HEK293T (cell line): Measurements from ENCODE around the gene PROZ.

Experiments used
- CTCF ChIA-PET: fragments of 350-600 bp; formaldehyde crosslinking; extraction: SDS; loops from one replicate; lab custom pipeline; 2021; ENCODE audit warnings: antibody characterized with exemption, inconsistent platforms; lab: Yijun Ruan, JAX
- POLR2A ChIA-PET: fragments of 350-600 bp; formaldehyde crosslinking; extraction: SDS; loops from one replicate; lab custom pipeline; 2020; ENCODE audit warnings: antibody characterized with exemption, inconsistent platforms; lab: Yijun Ruan, JAX
- DNase-seq: peaks from one replicate; pipeline ENCODE4 v3.0.0; 2012; ENCODE audit warnings: mixed read lengths; ENCODE audit errors: extremely low spot score
- ARNT ChIP-seq: fragments of 450-650 bp; IDR thresholded peaks from 2 replicates; pipeline ENCODE4 v1.6.1; 2017; ENCODE audit warnings: mild to moderate bottlenecking
- BHLHE40 ChIP-seq: fragments of 450-650 bp; IDR thresholded peaks from 2 replicates; pipeline ENCODE4 v1.6.1; 2016; ENCODE audit warnings: mild to moderate bottlenecking, moderate library complexity, borderline replicate concordance
- CTBP1 ChIP-seq: fragments of 450-650 bp; IDR thresholded peaks from 2 replicates; pipeline ENCODE4 v1.6.1; 2016; ENCODE audit warnings: borderline replicate concordance
- ELF4 ChIP-seq: fragments of 450-650 bp; IDR thresholded peaks from 2 replicates; pipeline ENCODE4 v1.6.1; 2017; ENCODE audit warnings: antibody characterized with exemption
- FOXA1 ChIP-seq: fragments of 450-650 bp; IDR thresholded peaks from 2 replicates; pipeline ENCODE4 v1.6.1; 2016; ENCODE audit warnings: mild to moderate bottlenecking
- FOXK2 ChIP-seq: fragments of 450-650 bp; IDR thresholded peaks from 2 replicates; pipeline ENCODE4 v1.6.1; 2016; ENCODE audit warnings: mild to moderate bottlenecking
- FOXM1 ChIP-seq: fragments of 450-650 bp; IDR thresholded peaks from 2 replicates; pipeline ENCODE4 v1.6.1; 2017; ENCODE audit warnings: mild to moderate bottlenecking, borderline replicate concordance
- HDGF ChIP-seq: fragments of 450-650 bp; IDR thresholded peaks from 2 replicates; pipeline ENCODE4 v1.6.1; 2017; ENCODE audit warnings: antibody characterized with exemption, borderline replicate concordance
- L3MBTL2 ChIP-seq: fragments of 450-650 bp; conservative IDR thresholded peaks from 2 replicates; pipeline ENCODE4 v1.6.1; 2016; ENCODE audit warnings: mild to moderate bottlenecking
- LEF1 ChIP-seq: fragments of 450-650 bp; IDR thresholded peaks from 2 replicates; pipeline ENCODE4 v1.6.1; 2017; ENCODE audit warnings: mild to moderate bottlenecking, borderline replicate concordance
- NFRKB ChIP-seq: fragments of 450-650 bp; IDR thresholded peaks from 2 replicates; pipeline ENCODE4 v1.6.1; 2016; ENCODE audit warnings: mild to moderate bottlenecking, moderate library complexity
- SP1 ChIP-seq: fragments of 450-650 bp; IDR thresholded peaks from 2 replicates; pipeline ENCODE4 v1.6.1; 2017
- SUZ12 ChIP-seq: fragments of 450-650 bp; IDR thresholded peaks from 2 replicates; pipeline ENCODE4 v1.6.1; 2016; ENCODE audit warnings: mild to moderate bottlenecking
- TARDBP ChIP-seq: fragments of 450-650 bp; IDR thresholded peaks from 2 replicates; pipeline ENCODE4 v1.6.1; 2016
- ZNF384 ChIP-seq: fragments of 450-650 bp; IDR thresholded peaks from 2 replicates; pipeline ENCODE4 v1.6.1; 2016
- TF ChIP-seq, protein P1 (sequence below): fragments of 450-650 bp; IDR thresholded peaks from 2 replicates; pipeline ENCODE4 v1.6.1; 2016

PROZ gene

DNA sequence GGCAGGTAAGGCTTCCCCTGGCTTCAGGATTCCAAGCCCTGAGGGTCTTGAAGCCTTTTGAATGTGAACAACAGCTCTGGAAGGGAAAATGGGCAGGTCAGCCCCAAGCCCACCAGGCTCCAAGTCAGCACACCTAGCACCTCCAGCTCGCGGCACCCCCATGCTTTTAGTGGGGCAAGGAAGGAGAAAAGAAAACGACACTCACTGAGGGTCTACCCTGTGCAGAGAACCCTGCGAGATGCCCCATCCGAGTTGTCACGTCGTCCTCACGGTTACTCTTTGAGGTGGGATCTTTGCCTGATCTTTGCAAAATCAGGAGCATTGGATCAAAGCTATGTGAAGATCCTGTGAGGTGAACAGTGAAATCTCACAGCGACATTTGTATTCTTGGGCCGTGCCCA is 41.6 kb upstream of the PROZ start:
- ChIA-PET POLR2A (no interaction called here), CTCF (no interaction called here)
- TF ChIP-seq, protein P1, sequence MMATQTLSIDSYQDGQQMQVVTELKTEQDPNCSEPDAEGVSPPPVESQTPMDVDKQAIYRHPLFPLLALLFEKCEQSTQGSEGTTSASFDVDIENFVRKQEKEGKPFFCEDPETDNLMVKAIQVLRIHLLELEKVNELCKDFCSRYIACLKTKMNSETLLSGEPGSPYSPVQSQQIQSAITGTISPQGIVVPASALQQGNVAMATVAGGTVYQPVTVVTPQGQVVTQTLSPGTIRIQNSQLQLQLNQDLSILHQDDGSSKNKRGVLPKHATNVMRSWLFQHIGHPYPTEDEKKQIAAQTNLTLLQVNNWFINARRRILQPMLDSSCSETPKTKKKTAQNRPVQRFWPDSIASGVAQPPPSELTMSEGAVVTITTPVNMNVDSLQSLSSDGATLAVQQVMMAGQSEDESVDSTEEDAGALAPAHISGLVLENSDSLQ = no peak
- TF ChIP-seq SP1 (no peak), ARNT (no peak), L3MBTL2 (no peak), CTBP1 (no peak), NFRKB (no peak), FOXM1 (no peak), FOXK2 (no peak), TARDBP (no peak), SUZ12 (no peak), FOXA1 (no peak), HDGF (no peak), ZNF384 (no peak), ELF4 (no peak), BHLHE40 (no peak)
- no peak for DNase-seq

DNA sequence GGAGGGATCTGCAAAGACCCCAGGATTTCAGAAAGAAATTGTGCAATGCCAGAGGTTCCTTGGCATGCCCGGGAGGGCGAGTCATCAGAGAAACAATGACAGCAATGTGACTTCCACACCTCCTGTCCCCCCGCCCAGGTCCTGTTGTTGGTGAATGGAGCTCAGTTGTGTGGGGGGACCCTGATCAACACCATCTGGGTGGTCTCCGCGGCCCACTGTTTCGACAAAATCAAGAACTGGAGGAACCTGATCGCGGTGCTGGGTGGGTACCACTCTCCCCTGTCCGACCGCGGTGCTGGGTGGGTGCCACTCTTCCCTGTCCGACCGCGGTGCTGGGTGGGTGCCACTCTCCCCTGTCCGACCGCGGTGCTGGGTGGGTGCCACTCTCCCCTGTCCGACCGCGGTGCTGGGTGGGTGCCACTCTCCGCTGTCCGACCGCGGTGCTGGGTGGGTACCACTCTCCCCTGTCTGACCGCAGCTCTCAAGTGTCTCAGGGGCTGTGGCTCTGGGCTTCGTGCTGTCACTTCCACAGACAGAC is 41.0 kb upstream of the PROZ start:
- ChIA-PET POLR2A (no interaction called here), CTCF (no interaction called here)
- TF ChIP-seq FOXA1 = no peak
- TF ChIP-seq ELF4 = no peak
- TF ChIP-seq FOXK2 = no peak
- no peak for TF ChIP-seq HDGF
- TF ChIP-seq FOXM1 = no peak
- TF ChIP-seq L3MBTL2 = no peak
- no peak for TF ChIP-seq ARNT
- TF ChIP-seq SP1 = no peak
- no peak for TF ChIP-seq ZNF384
- TF ChIP-seq SUZ12 = no peak
- no peak for TF ChIP-seq CTBP1
- TF ChIP-seq BHLHE40 = no peak
- TF ChIP-seq LEF1 = no peak
- TF ChIP-seq, protein P1 = no peak
- no peak for TF ChIP-seq NFRKB

DNA sequence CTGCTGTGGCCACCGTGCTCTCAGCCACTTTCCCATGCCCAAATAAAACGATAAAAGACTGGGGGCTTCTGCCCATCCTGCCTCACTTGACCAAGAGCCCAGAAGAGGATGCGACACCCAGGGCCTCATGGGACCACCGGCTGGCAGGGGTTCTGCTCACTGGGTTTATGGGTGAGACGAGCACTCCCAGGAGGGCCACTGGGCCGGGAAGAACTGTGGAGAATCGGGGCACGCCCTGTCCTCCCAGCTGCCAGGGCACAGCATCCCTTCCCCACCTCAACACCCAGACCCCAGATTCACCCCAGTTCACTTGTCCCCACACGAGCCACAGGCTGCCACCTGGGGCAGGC is 40.6 kb upstream of the PROZ start:
- no peak for TF ChIP-seq ARNT
- no peak for TF ChIP-seq ZNF384
- TF ChIP-seq FOXK2 = no peak
- no peak for TF ChIP-seq L3MBTL2
- TF ChIP-seq SP1 = no peak
- no peak for TF ChIP-seq LEF1
- TF ChIP-seq HDGF = no peak
- no peak for TF ChIP-seq CTBP1
- TF ChIP-seq, protein P1 = no peak
- no peak for TF ChIP-seq FOXM1
- TF ChIP-seq BHLHE40 = no peak
- TF ChIP-seq ELF4 = no peak
- no peak for TF ChIP-seq FOXA1
- TF ChIP-seq SUZ12 = no peak
- TF ChIP-seq NFRKB = no peak
- no peak for TF ChIP-seq TARDBP
- POLR2A ChIA-PET = no interaction called here

More for the DNA sequence above, 41.0 kb upstream of the PROZ start:
- no peak for DNase-seq

DNA sequence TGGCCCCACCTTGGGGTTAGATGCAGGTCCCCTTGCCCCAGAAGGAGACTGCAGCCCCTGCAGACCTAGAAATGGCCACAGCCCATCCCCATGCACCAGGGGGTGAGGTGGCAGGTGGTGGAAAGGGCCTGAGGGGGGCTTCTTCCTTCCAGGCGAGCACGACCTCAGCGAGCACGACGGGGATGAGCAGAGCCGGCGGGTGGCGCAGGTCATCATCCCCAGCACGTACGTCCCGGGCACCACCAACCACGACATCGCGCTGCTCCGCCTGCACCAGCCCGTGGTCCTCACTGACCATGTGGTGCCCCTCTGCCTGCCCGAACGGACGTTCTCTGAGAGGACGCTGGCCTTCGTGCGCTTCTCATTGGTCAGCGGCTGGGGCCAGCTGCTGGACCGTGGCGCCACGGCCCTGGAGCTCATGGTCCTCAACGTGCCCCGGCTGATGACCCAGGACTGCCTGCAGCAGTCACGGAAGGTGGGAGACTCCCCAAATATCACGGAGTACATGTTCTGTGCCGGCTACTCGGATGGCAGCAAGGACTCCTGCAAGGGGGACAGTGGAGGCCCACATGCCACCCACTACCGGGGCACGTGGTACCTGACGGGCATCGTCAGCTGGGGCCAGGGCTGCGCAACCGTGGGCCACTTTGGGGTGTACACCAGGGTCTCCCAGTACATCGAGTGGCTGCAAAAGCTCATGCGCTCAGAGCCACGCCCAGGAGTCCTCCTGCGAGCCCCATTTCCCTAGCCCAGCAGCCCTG is 40.0 kb upstream of the PROZ start:
- POLR2A ChIA-PET = no interaction called here
- TF ChIP-seq CTBP1 = no peak
- TF ChIP-seq NFRKB = no peak
- no peak for TF ChIP-seq ARNT
- no peak for TF ChIP-seq FOXK2
- no peak for TF ChIP-seq FOXA1
- TF ChIP-seq SUZ12 = no peak
- no peak for TF ChIP-seq LEF1
- TF ChIP-seq, protein P1 = no peak
- TF ChIP-seq SP1 = no peak
- no peak for TF ChIP-seq BHLHE40
- no peak for TF ChIP-seq ZNF384
- no peak for TF ChIP-seq FOXM1
- no peak for TF ChIP-seq ELF4
- TF ChIP-seq TARDBP = no peak
- no peak for TF ChIP-seq L3MBTL2
- CTCF ChIA-PET = no interaction called here

More for the DNA sequence above, 40.6 kb upstream of the PROZ start:
- no peak for DNase-seq
- CTCF ChIA-PET = no interaction called here

DNA sequence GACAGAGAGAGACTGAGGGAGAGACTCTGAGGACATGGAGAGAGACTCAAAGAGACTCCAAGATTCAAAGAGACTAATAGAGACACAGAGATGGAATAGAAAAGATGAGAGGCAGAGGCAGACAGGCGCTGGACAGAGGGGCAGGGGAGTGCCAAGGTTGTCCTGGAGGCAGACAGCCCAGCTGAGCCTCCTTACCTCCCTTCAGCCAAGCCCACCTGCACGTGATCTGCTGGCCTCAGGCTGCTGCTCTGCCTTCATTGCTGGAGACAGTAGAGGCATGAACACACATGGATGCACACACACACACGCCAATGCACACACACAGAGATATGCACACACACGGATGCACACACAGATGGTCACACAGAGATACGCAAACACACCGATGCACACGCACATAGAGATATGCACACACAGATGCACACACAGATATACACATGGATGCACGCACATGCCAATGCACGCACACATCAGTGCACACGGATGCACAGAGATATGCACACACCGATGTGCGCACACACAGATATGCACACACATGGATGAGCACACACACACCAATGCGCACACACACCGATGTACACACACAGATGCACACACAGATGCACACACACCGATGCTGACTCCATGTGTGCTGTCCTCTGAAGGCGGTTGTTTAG is 39.2 kb upstream of the PROZ start:
- DNase-seq = no peak
- CTCF ChIA-PET = no interaction called here

More for the DNA sequence above, 40.0 kb upstream of the PROZ start:
- no peak for DNase-seq

More for the DNA sequence above, 39.2 kb upstream of the PROZ start:
- TF ChIP-seq NFRKB = no peak
- TF ChIP-seq ELF4 = no peak
- TF ChIP-seq FOXA1 = no peak
- TF ChIP-seq ARNT = no peak
- TF ChIP-seq, protein P1 = no peak
- TF ChIP-seq ZNF384 = no peak
- POLR2A ChIA-PET = no interaction called here
